SK-N-MC (cell line): ENCODE measurements around the gene B3GNT9.

Source experiments
- EZH2 ChIP-seq: fragments of 200-600 bp; sonication (generic); IDR thresholded peaks from one replicate; pipeline ENCODE4 v1.6.1; 2017; ENCODE audit warnings: antibody characterized with exemption
- POLR2AphosphoS5 ChIP-seq: IDR thresholded peaks from 2 replicates; pipeline ENCODE4 v1.6.1; 2012; ENCODE audit warnings: mild to moderate bottlenecking, low read depth, low read length, borderline replicate concordance

DNA sequence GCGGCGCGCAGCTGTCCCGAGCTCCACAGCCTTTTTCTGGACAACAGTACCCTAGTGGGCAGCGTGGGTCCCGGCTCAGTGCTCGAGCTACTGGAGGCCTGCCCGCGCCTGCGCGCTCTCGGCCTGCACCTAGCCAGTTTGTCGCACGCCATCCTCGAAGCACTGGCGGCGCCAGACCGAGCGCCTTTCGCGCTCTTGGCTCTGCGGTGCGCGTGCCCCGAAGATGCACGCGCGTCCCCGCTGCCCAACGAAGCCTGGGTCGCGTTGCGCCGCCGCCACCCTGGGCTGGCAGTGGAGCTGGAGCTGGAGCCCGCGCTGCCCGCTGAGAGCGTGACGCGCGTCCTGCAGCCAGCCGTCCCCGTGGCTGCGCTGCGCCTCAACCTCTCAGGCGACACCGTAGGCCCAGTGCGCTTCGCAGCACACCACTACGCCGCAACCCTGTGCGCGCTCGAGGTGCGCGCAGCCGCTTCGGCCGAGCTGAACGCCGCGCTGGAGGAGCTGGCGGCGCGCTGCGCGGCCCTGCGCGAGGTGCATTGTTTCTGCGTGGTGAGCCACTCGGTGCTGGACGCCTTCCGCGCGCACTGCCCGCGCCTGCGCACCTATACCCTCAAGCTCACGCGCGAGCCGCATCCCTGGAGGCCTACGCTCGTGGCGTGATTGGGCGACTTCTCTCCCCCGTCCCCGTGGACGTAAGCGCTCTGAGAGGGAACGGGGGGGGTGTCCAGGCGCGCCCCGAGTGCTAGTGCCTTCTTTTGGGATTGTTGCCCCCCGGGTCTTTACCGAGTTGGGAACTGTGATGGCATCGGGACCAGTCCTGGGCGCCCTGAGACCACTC is 12.6 kb upstream of the B3GNT9 start:
- TF ChIP-seq EZH2 (no peak), POLR2AphosphoS5 (no peak)
